Raji (cell line): ENCODE measurements around the gene SHOX.

Experiments
- POLR2A ChIP-seq: IDR thresholded peaks from 2 replicates; pipeline ENCODE4 v1.6.1; 2011; ENCODE audit warnings: low read depth, low read length, control low read depth; ENCODE audit not compliant: insufficient read depth

Gene SHOX

GRCh38 chrX:646228-646495 lies 15.6 kb downstream of the SHOX start:
- TF ChIP-seq POLR2A: no peak

GRCh38 chrX:646796-647195 lies 16.2 kb downstream of the SHOX start:
- TF ChIP-seq POLR2A: no peak

GRCh38 chrX:649166-649565 lies 18.6 kb downstream of the SHOX start:
- no peak for TF ChIP-seq POLR2A

GRCh38 chrX:650324-650723 lies 19.7 kb downstream of the SHOX start:
- TF ChIP-seq POLR2A: no peak

- TF ChIP-seq POLR2A: no peak
Observed at GRCh38 chrX:650811-651210, 20.2 kb downstream of the SHOX start.

- no peak for TF ChIP-seq POLR2A
Observed at GRCh38 chrX:652341-652741, 21.8 kb downstream of the SHOX start.

- TF ChIP-seq POLR2A: no peak
Observed at GRCh38 chrX:653306-653705, 22.7 kb downstream of the SHOX start.

- TF ChIP-seq POLR2A: no peak
Observed at GRCh38 chrX:661154-661553, 30.6 kb downstream of the SHOX start.

- TF ChIP-seq POLR2A: no peak
Observed at GRCh38 chrX:662126-662525, 31.5 kb downstream of the SHOX start.

GRCh38 chrX:663841-664240 lies 33.2 kb downstream of the SHOX start:
- no peak for TF ChIP-seq POLR2A

- TF ChIP-seq POLR2A: no peak
Observed at GRCh38 chrX:666762-667720, 36.5 kb downstream of the SHOX start.

- no peak for TF ChIP-seq POLR2A
Observed at GRCh38 chrX:670645-671044, 40.1 kb downstream of the SHOX start.

GRCh38 chrX:672931-673330 lies 42.3 kb downstream of the SHOX start:
- no peak for TF ChIP-seq POLR2A

GRCh38 chrX:675279-675954 lies 44.8 kb downstream of the SHOX start:
- TF ChIP-seq POLR2A: no peak

- no peak for TF ChIP-seq POLR2A
Observed at GRCh38 chrX:675955-676295, 45.3 kb downstream of the SHOX start.

GRCh38 chrX:677376-677775 lies 46.8 kb downstream of the SHOX start:
- no peak for TF ChIP-seq POLR2A

GRCh38 chrX:679291-679979 lies 48.8 kb downstream of the SHOX start:
- no peak for TF ChIP-seq POLR2A

GRCh38 chrX:680062-680461 lies 49.5 kb downstream of the SHOX start:
- TF ChIP-seq POLR2A: no peak
